ENCODE results near the gene LARP4B. TPM values are rescaled to one million over a fixed set of nuclear protein-coding genes. Genes with fewer than 3 reads are reported as not detected.

Gene LARP4B
- total RNA-seq, 3 donors from 2014 or later, result 97.5 to 155 (median 116) TPM

GRCh38 chr10:921471-922414 is 9.8 kb downstream of the LARP4B start:
- Histone ChIP-seq H3K36me3 (ENCODE audit: low read depth) (no peaks in the 10 kb centered on the region), H3K9me3 (no peaks in the 10 kb centered on the region), H3K4me3 (no peak overlapping the region), H3K4me1 (ENCODE audit: low read depth) (peaks cover 38% of the 10 kb centered on the region)
- DNase-seq (no peak), ATAC-seq (no peak)
- intact Hi-C loops (cut with DNase I, micrococcal nuclease), result no loop called here
- no peak for TF ChIP-seq CTCF (IDR thresholded peaks at IDR 0.05)

- ATAC-seq (no peak), DNase-seq (no peak)
- Histone ChIP-seq H3K36me3 (ENCODE audit: low read depth) (no peaks in the 10 kb centered on the region), H3K9me3 (no peaks in the 10 kb centered on the region), H3K4me1 (ENCODE audit: low read depth) (peaks cover 30% of the 10 kb centered on the region), H3K4me3 (no peak overlapping the region)
- no peak for TF ChIP-seq CTCF (IDR thresholded peaks at IDR 0.05)
- intact Hi-C loops (cut with DNase I, micrococcal nuclease), result no loop called here
Measured at GRCh38 chr10:920450-920849, 11.1 kb downstream of the LARP4B start.

GRCh38 chr10:919481-919880 is 12.0 kb downstream of the LARP4B start:
- Histone ChIP-seq H3K9me3 (no peaks in the 10 kb centered on the region), H3K4me3 (no peak overlapping the region), H3K36me3 (ENCODE audit: low read depth) (no peaks in the 10 kb centered on the region), H3K4me1 (ENCODE audit: low read depth) (peaks cover 27% of the 10 kb centered on the region)
- DNase-seq (no peak), ATAC-seq (no peak)
- intact Hi-C loops (cut with DNase I, micrococcal nuclease), result no loop called here
- no peak for TF ChIP-seq CTCF (IDR thresholded peaks at IDR 0.05)

- TF ChIP-seq CTCF (IDR thresholded peaks at IDR 0.05), result no peak
- peak; percentile 60 for ATAC-seq
Measured at GRCh38 chr10:917999-918398, 13.5 kb downstream of the LARP4B start.

GRCh38 chr10:917416-917720 is 14.1 kb downstream of the LARP4B start:
- TF ChIP-seq CTCF (IDR thresholded peaks at IDR 0.05), result no peak
- H3K36me3 ChIP-seq (ENCODE audit: low read depth), result no peaks in the 10 kb centered on the region
- intact Hi-C loops (cut with DNase I, micrococcal nuclease), result no loop called here
- no peaks in the 10 kb centered on the region for H3K9me3 ChIP-seq
- H3K4me3 ChIP-seq, result no peak overlapping the region
- ATAC-seq (peak; percentile 96), DNase-seq (no peak)
- H3K4me1 ChIP-seq (ENCODE audit: low read depth), result peaks cover 27% of the 10 kb centered on the region

More at GRCh38 chr10:917999-918398, 13.5 kb downstream of the LARP4B start:
- H3K36me3 ChIP-seq (ENCODE audit: low read depth), result no peaks in the 10 kb centered on the region
- H3K4me3 ChIP-seq, result no peak overlapping the region
- H3K9me3 ChIP-seq, result no peaks in the 10 kb centered on the region
- peaks cover 27% of the 10 kb centered on the region for H3K4me1 ChIP-seq (ENCODE audit: low read depth)
- DNase-seq, result no peak
- intact Hi-C loops (cut with DNase I, micrococcal nuclease), result no loop called here
